SK-N-SH (cell line): ENCODE measurements around the gene SCN8A.

ENCODE experiments used
- CHD2 ChIP-seq: fragments of 150-350 bp; IDR thresholded peaks from 2 replicates; pipeline ENCODE4 v1.6.1; 2018; ENCODE audit warnings: low read length; ENCODE audit not compliant: partially characterized antibody
- CTCF ChIP-seq: fragments of 200-600 bp; sonication (generic); IDR thresholded peaks from 2 replicates; pipeline ENCODE4 v1.6.1; 2017; ENCODE audit warnings: antibody characterized with exemption, mild to moderate bottlenecking, moderate library complexity
- FOXM1 ChIP-seq: IDR thresholded peaks from 2 replicates; pipeline ENCODE4 v1.4.0; 2012; ENCODE audit warnings: low read depth, mild to moderate bottlenecking
- PBX3 ChIP-seq: IDR thresholded peaks from 2 replicates; pipeline ENCODE4; 2012
- TEAD4 ChIP-seq: IDR thresholded peaks from 2 replicates; pipeline ENCODE4 v1.4.0; 2012; ENCODE audit warnings: mild to moderate bottlenecking, borderline replicate concordance; ENCODE audit not compliant: insufficient read depth
- YY1 ChIP-seq: IDR thresholded peaks from 2 replicates; pipeline ENCODE4 v1.4.0; 2012; ENCODE audit warnings: low read depth, mild to moderate bottlenecking

GRCh38 chr12:51639361-51639760 is 48.3 kb downstream of the SCN8A start:
- TF ChIP-seq CHD2 (no peak), FOXM1 (no peak), PBX3 (no peak), CTCF (no peak), TEAD4 (no peak), YY1 (no peak)
